ENCODE measurements around the gene UBASH3B.

UBASH3B gene

GRCh38 chr11:122772945-122773344 lies 117.4 kb downstream of the UBASH3B start:
- Mint-ChIP-seq H3K4me3 (no peak overlapping the region), H3K9me3 (ENCODE audit: low read depth) (no peaks in the 10 kb centered on the region), H3K4me1 (ENCODE audit: low read depth) (peaks cover 42% of the 10 kb centered on the region), H3K36me3 (peaks cover 4% of the 10 kb centered on the region), H3K27ac (no peak overlapping the region), H3K27me3 (no peaks in the 10 kb centered on the region)

- no peak overlapping the region for H3K4me3 Mint-ChIP-seq
- H3K27ac Mint-ChIP-seq, result no peak overlapping the region
- H3K4me1 Mint-ChIP-seq (ENCODE audit: low read depth), result peaks cover 48% of the 10 kb centered on the region
- H3K27me3 Mint-ChIP-seq, result no peaks in the 10 kb centered on the region
- no peaks in the 10 kb centered on the region for H3K9me3 Mint-ChIP-seq (ENCODE audit: low read depth)
- H3K36me3 Mint-ChIP-seq, result peaks cover 8% of the 10 kb centered on the region
Measured at GRCh38 chr11:122773781-122774266, 118.3 kb downstream of the UBASH3B start.

- peaks cover 11% of the 10 kb centered on the region for H3K36me3 Mint-ChIP-seq
- H3K27ac Mint-ChIP-seq, result peak overlapping the region; percentile 75
- no peaks in the 10 kb centered on the region for H3K27me3 Mint-ChIP-seq
- no peaks in the 10 kb centered on the region for H3K9me3 Mint-ChIP-seq (ENCODE audit: low read depth)
- no peak overlapping the region for H3K4me3 Mint-ChIP-seq
- peaks cover 43% of the 10 kb centered on the region for H3K4me1 Mint-ChIP-seq (ENCODE audit: low read depth)
Measured at GRCh38 chr11:122775675-122776271, 120.3 kb downstream of the UBASH3B start.

GRCh38 chr11:122776546-122776945 lies 121.0 kb downstream of the UBASH3B start:
- no peaks in the 10 kb centered on the region for H3K9me3 Mint-ChIP-seq (ENCODE audit: low read depth)
- H3K27ac Mint-ChIP-seq, result peak overlapping the region; percentile 75
- H3K36me3 Mint-ChIP-seq, result peaks cover 11% of the 10 kb centered on the region
- H3K4me3 Mint-ChIP-seq, result peak overlapping the region; percentile 25
- peaks cover 43% of the 10 kb centered on the region for H3K4me1 Mint-ChIP-seq (ENCODE audit: low read depth)
- H3K27me3 Mint-ChIP-seq, result no peaks in the 10 kb centered on the region

- Mint-ChIP-seq H3K4me1 (ENCODE audit: low read depth) (peaks cover 39% of the 10 kb centered on the region), H3K4me3 (peak overlapping the region; percentile 42), H3K27ac (peak overlapping the region; percentile 86), H3K27me3 (no peaks in the 10 kb centered on the region), H3K36me3 (peaks cover 11% of the 10 kb centered on the region), H3K9me3 (ENCODE audit: low read depth) (no peaks in the 10 kb centered on the region)
Measured at GRCh38 chr11:122777343-122777742, 121.8 kb downstream of the UBASH3B start.

- Mint-ChIP-seq H3K27ac (peak overlapping the region; percentile 86), H3K9me3 (ENCODE audit: low read depth) (no peaks in the 10 kb centered on the region), H3K4me1 (ENCODE audit: low read depth) (peaks cover 38% of the 10 kb centered on the region), H3K4me3 (peak overlapping the region; percentile 42), H3K27me3 (no peaks in the 10 kb centered on the region), H3K36me3 (peaks cover 15% of the 10 kb centered on the region)
Measured at GRCh38 chr11:122778148-122778547, 122.6 kb downstream of the UBASH3B start.

- peaks cover 34% of the 10 kb centered on the region for H3K4me1 Mint-ChIP-seq (ENCODE audit: low read depth)
- H3K4me3 Mint-ChIP-seq, result no peak overlapping the region
- peaks cover 17% of the 10 kb centered on the region for H3K36me3 Mint-ChIP-seq
- H3K9me3 Mint-ChIP-seq (ENCODE audit: low read depth), result no peaks in the 10 kb centered on the region
- H3K27me3 Mint-ChIP-seq, result no peaks in the 10 kb centered on the region
- no peak overlapping the region for H3K27ac Mint-ChIP-seq
Measured at GRCh38 chr11:122779047-122779629, 123.6 kb downstream of the UBASH3B start.

GRCh38 chr11:122780296-122780949 lies 124.9 kb downstream of the UBASH3B start:
- Mint-ChIP-seq H3K36me3 (peaks cover 17% of the 10 kb centered on the region), H3K27ac (no peak overlapping the region), H3K4me3 (no peak overlapping the region), H3K9me3 (ENCODE audit: low read depth) (no peaks in the 10 kb centered on the region), H3K27me3 (no peaks in the 10 kb centered on the region), H3K4me1 (ENCODE audit: low read depth) (peaks cover 28% of the 10 kb centered on the region)

GRCh38 chr11:122781378-122782195 lies 126.1 kb downstream of the UBASH3B start:
- H3K4me3 Mint-ChIP-seq, result no peak overlapping the region
- H3K27ac Mint-ChIP-seq, result peak overlapping the region; percentile 16
- H3K36me3 Mint-ChIP-seq, result peaks cover 15% of the 10 kb centered on the region
- H3K4me1 Mint-ChIP-seq (ENCODE audit: low read depth), result peaks cover 16% of the 10 kb centered on the region
- no peaks in the 10 kb centered on the region for H3K9me3 Mint-ChIP-seq (ENCODE audit: low read depth)
- no peaks in the 10 kb centered on the region for H3K27me3 Mint-ChIP-seq

GRCh38 chr11:122782222-122782621 lies 126.7 kb downstream of the UBASH3B start:
- Mint-ChIP-seq H3K27ac (no peak overlapping the region), H3K4me1 (ENCODE audit: low read depth) (peaks cover 13% of the 10 kb centered on the region), H3K27me3 (no peaks in the 10 kb centered on the region), H3K9me3 (ENCODE audit: low read depth) (no peaks in the 10 kb centered on the region), H3K36me3 (peaks cover 15% of the 10 kb centered on the region), H3K4me3 (no peak overlapping the region)

- Mint-ChIP-seq H3K9me3 (ENCODE audit: low read depth) (no peaks in the 10 kb centered on the region), H3K27me3 (no peaks in the 10 kb centered on the region), H3K4me3 (no peak overlapping the region), H3K36me3 (peaks cover 11% of the 10 kb centered on the region), H3K4me1 (ENCODE audit: low read depth) (no peaks in the 10 kb centered on the region), H3K27ac (no peak overlapping the region)
Measured at GRCh38 chr11:122784325-122784955, 128.9 kb downstream of the UBASH3B start.

- H3K4me1 Mint-ChIP-seq (ENCODE audit: low read depth), result no peaks in the 10 kb centered on the region
- no peak overlapping the region for H3K4me3 Mint-ChIP-seq
- peaks cover 11% of the 10 kb centered on the region for H3K36me3 Mint-ChIP-seq
- no peak overlapping the region for H3K27ac Mint-ChIP-seq
- no peaks in the 10 kb centered on the region for H3K9me3 Mint-ChIP-seq (ENCODE audit: low read depth)
- H3K27me3 Mint-ChIP-seq, result no peaks in the 10 kb centered on the region
Measured at GRCh38 chr11:122785031-122785541, 129.6 kb downstream of the UBASH3B start.

- no peaks in the 10 kb centered on the region for H3K4me1 Mint-ChIP-seq (ENCODE audit: low read depth)
- no peaks in the 10 kb centered on the region for H3K9me3 Mint-ChIP-seq (ENCODE audit: low read depth)
- no peak overlapping the region for H3K4me3 Mint-ChIP-seq
- no peaks in the 10 kb centered on the region for H3K27me3 Mint-ChIP-seq
- peaks cover 11% of the 10 kb centered on the region for H3K36me3 Mint-ChIP-seq
- no peak overlapping the region for H3K27ac Mint-ChIP-seq
Measured at GRCh38 chr11:122786896-122787295, 131.4 kb downstream of the UBASH3B start.

- H3K27me3 Mint-ChIP-seq, result no peaks in the 10 kb centered on the region
- peaks cover 9% of the 10 kb centered on the region for H3K36me3 Mint-ChIP-seq
- H3K9me3 Mint-ChIP-seq (ENCODE audit: low read depth), result no peaks in the 10 kb centered on the region
- no peak overlapping the region for H3K4me3 Mint-ChIP-seq
- H3K4me1 Mint-ChIP-seq (ENCODE audit: low read depth), result no peaks in the 10 kb centered on the region
- no peak overlapping the region for H3K27ac Mint-ChIP-seq
Measured at GRCh38 chr11:122788781-122789535, 133.4 kb downstream of the UBASH3B start.
